ENCODE measurements around the gene HRH2.

DNA sequence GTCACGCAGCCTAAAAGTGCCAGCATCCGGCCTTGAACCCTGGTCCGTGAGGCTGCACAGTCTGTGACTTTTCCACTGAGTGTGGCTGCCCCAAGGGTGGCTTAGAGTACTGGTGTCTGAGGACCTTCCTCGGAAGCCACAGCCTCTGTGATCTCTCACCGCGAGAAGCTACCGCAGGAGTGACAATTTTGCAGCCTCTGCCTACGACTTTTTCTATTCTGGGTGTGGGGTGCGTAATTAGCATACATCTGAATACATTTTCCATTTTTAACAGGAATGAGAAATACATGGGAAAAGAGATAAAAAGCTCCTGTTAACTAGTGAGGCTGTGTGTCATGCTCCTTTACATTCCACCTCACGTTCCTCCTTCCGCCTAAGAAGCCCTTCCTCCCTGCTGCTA is 48.3 kb upstream of the HRH2 start:
- TF ChIP-seq POLR2A (IDR thresholded peaks at IDR 0.05; ENCODE audit: low read length) (no peak), GATA1 (IDR thresholded peaks at IDR 0.05; ENCODE audit: low read depth, low read length) (no peak)
